GM12864 (cell line): Measurements from ENCODE around the gene PCSK6.
"Not testable (repeated sequence)": the region's sequence is repeated elsewhere in the genome, so short reads cannot be mapped to it uniquely, and the experiment has no call there.

ENCODE experiments used
- DNase-seq: peaks from one replicate; pipeline ENCODE4 v3.0.0-alpha.2; 2011; ENCODE audit warnings: low read depth
- H3K4me3 ChIP-seq: 2 replicates; pipeline ENCODE4 v1.5.1; 2011; ENCODE audit warnings: mild to moderate bottlenecking, low read depth, low read length, control low read depth
- CTCF ChIP-seq: IDR thresholded peaks from 2 replicates; pipeline ENCODE4 v1.5.1; 2011; ENCODE audit warnings: low read depth, mild to moderate bottlenecking, moderate library complexity, low read length, control low read depth, inconsistent platforms; ENCODE audit errors: missing control alignments

The PCSK6 gene

GRCh38 chr15:101427606-101428487 lies 61.7 kb downstream of the PCSK6 start:
- no peak for TF ChIP-seq CTCF
- no peak for DNase-seq
- no peak overlapping the region for H3K4me3 ChIP-seq

- no peak for DNase-seq
- TF ChIP-seq CTCF, result no peak
- no peak overlapping the region for H3K4me3 ChIP-seq
Observed at GRCh38 chr15:101426761-101427333, 62.7 kb downstream of the PCSK6 start.

- no peak for TF ChIP-seq CTCF
- no peak for DNase-seq
- no peak overlapping the region for H3K4me3 ChIP-seq
Observed at GRCh38 chr15:101425787-101426365, 63.6 kb downstream of the PCSK6 start.

GRCh38 chr15:101424984-101425383 lies 64.5 kb downstream of the PCSK6 start:
- no peak for DNase-seq
- H3K4me3 ChIP-seq, result no peak overlapping the region
- no peak for TF ChIP-seq CTCF

- no peak overlapping the region for H3K4me3 ChIP-seq
- no peak for DNase-seq
- TF ChIP-seq CTCF, result no peak
Observed at GRCh38 chr15:101420232-101420631, 69.3 kb downstream of the PCSK6 start.

- not testable (repeated sequence) for DNase-seq, H3K4me3 ChIP-seq
Observed at GRCh38 chr15:101416475-101416874, 73.0 kb downstream of the PCSK6 start.

GRCh38 chr15:101413239-101413638 lies 76.3 kb downstream of the PCSK6 start:
- TF ChIP-seq CTCF, result no peak
- no peak for DNase-seq
- H3K4me3 ChIP-seq, result no peak overlapping the region
